Thyroid gland (tissue), 4 donors: ENCODE measurements around the gene OSBP2. TPM values are rescaled to one million over a fixed set of nuclear protein-coding genes. Genes with fewer than 3 reads are reported as not detected.
A peak's percentile ranks its signal among the peaks of the same experiment; 100 is the strongest.

ENCODE experiments used
- DNase-seq, 2 donors: peaks; one replicate each; pipeline ENCODE4 v3.0.0-alpha.2; 2019
- H3K27ac ChIP-seq, 3 donors: fragments of 200-600 bp; sonication (generic); 1 replicate in 2 of 3; 2 replicates in 1 of 3; pipeline ENCODE4 v1.5.1; 2016 to 2019; ENCODE audit warnings: mild to moderate bottlenecking in 1 of 3, moderate library complexity in 1 of 3
- H3K27me3 ChIP-seq: fragments of 200-600 bp; sonication (generic); one replicate; pipeline ENCODE4 v1.5.1; 2019
- H3K36me3 ChIP-seq, 2 donors: fragments of 200-600 bp; sonication (generic); one replicate each; pipeline ENCODE4 v1.5.1; 2016 to 2019
- H3K4me1 ChIP-seq, 2 donors: fragments of 200-600 bp; sonication (generic); one replicate each; pipeline ENCODE4 v1.5.1; 2017 to 2019
- H3K4me3 ChIP-seq, 3 donors: fragments of 200-600 bp; sonication (generic); replicated peaks in 1 of 3; 1 replicate in 2 of 3; 2 replicates in 1 of 3; pipeline ENCODE4 v1.5.1; 2016; ENCODE audit warnings: mild to moderate bottlenecking in 1 of 3
- H3K9me3 ChIP-seq: fragments of 200-600 bp; sonication (generic); one replicate; pipeline ENCODE4 v1.5.1; 2017
- POLR2A ChIP-seq, 2 donors: fragments of 450-650 bp; IDR thresholded peaks; one replicate each; pipeline ENCODE4 v1.6.1; 2017; ENCODE audit warnings: antibody characterized with exemption in 2 of 2, mild to moderate bottlenecking in 2 of 2, moderate library complexity in 1 of 2
- WGBS, 2 donors: methylation state at CpG; one replicate each; pipeline ENCODE4 v1.1.5; 2017; 5-methylcytosine and 5-hydroxymethylcytosine counted together
- intact Hi-C: fragments of 100-400 bp; cut with DNase I; formaldehyde crosslinking; loops from one replicate; pipeline ENCODE4 v1.15.1; 2023
- total RNA-seq, 4 donors: library from RNA; depleted of rRNA; stranded (reverse); fragments of >200 nt; gene quantifications; one replicate each; pipeline ENCODE4 v1.2.3, GENCODE V29; 2016
- TF ChIP-seq, protein P1 (sequence below), 6 experiments: fragments of 200-600 bp in 3 of 6; fragments of 450-650 bp in 3 of 6; sonication (generic) in 3 of 6; IDR thresholded peaks; one replicate each; pipeline ENCODE4 v1.5.1; 2016 to 2019; ENCODE audit warnings: antibody characterized with exemption in 6 of 6, mild to moderate bottlenecking in 2 of 6, inconsistent platforms in 1 of 6, moderate library complexity in 1 of 6

The OSBP2 gene
- total RNA-seq, 4 donors from 2014 or later, result 7.8 to 13.4 (median 11.5) TPM

DNA sequence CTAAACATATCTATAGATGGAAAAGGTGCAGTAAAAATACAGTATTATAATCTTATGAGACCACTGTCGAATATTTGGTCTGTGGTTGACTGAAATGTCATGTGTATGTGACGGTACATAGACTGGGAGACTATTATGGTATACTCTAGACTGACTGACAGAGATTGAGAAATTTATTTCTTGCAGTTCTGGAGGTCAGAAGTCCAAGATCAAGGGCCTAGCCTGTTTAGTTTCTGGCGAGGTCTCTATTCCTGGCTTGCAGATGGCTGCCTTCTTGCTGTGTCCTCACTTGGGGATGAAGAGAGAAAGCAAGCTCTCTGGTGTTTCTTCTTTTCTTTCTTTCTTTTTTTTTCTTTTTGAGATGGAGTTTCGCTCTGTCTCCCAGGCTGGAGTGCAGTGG lies 7.3 kb upstream of the OSBP2 start:
- intact Hi-C loops, result no loop called here
- H3K9me3 ChIP-seq, result no peaks in the 10 kb centered on the region
- H3K4me1 ChIP-seq, result no peaks in the 10 kb centered on the region
- TF ChIP-seq, protein P1, sequence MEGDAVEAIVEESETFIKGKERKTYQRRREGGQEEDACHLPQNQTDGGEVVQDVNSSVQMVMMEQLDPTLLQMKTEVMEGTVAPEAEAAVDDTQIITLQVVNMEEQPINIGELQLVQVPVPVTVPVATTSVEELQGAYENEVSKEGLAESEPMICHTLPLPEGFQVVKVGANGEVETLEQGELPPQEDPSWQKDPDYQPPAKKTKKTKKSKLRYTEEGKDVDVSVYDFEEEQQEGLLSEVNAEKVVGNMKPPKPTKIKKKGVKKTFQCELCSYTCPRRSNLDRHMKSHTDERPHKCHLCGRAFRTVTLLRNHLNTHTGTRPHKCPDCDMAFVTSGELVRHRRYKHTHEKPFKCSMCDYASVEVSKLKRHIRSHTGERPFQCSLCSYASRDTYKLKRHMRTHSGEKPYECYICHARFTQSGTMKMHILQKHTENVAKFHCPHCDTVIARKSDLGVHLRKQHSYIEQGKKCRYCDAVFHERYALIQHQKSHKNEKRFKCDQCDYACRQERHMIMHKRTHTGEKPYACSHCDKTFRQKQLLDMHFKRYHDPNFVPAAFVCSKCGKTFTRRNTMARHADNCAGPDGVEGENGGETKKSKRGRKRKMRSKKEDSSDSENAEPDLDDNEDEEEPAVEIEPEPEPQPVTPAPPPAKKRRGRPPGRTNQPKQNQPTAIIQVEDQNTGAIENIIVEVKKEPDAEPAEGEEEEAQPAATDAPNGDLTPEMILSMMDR (IDR thresholded peaks at IDR 0.05), result no peak
- TF ChIP-seq POLR2A (IDR thresholded peaks at IDR 0.05), result no peak
- no peak overlapping the region for H3K27ac ChIP-seq
- H3K27me3 ChIP-seq, result no peaks in the 10 kb centered on the region
- 94 to 95% methylated on average over 4 of the region's 4 CpGs for WGBS, 2 donors
- H3K4me3 ChIP-seq, result no peak overlapping the region
- H3K36me3 ChIP-seq, result no peaks in the 10 kb centered on the region
- no peak for DNase-seq

- no peaks in the 10 kb centered on the region for H3K27me3 ChIP-seq
- peaks cover 0 to 6% of the 10 kb centered on the region in 2 donors for H3K4me1 ChIP-seq
- intact Hi-C loops, result no loop called here
- H3K36me3 ChIP-seq, result no peaks in the 10 kb centered on the region
- DNase-seq, result no peak
- no peak overlapping the region for H3K27ac ChIP-seq
- TF ChIP-seq POLR2A (IDR thresholded peaks at IDR 0.05), result no peak
- TF ChIP-seq, protein P1 (IDR thresholded peaks at IDR 0.05), result no peak
- H3K9me3 ChIP-seq, result no peaks in the 10 kb centered on the region
- 58 to 76% methylated on average over 1 of the region's 1 CpG for WGBS, 2 donors
- no peak overlapping the region for H3K4me3 ChIP-seq
Observed at GRCh38 chr22:30689622-30690021, 5.1 kb upstream of the OSBP2 start.

GRCh38 chr22:30691204-30691603 lies 3.5 kb upstream of the OSBP2 start:
- 74 to 88% methylated on average over 1 of the region's 1 CpG for WGBS, 2 donors
- intact Hi-C loops, result no loop called here
- TF ChIP-seq POLR2A (IDR thresholded peaks at IDR 0.05), result no peak
- TF ChIP-seq, protein P1 (IDR thresholded peaks at IDR 0.05), result no peak
- peaks cover 11 to 14% of the 10 kb centered on the region in 2 donors for H3K4me1 ChIP-seq
- no peak for DNase-seq
- no peak overlapping the region for H3K27ac ChIP-seq
- no peak overlapping the region for H3K4me3 ChIP-seq
- no peaks in the 10 kb centered on the region for H3K27me3 ChIP-seq
- no peaks in the 10 kb centered on the region for H3K36me3 ChIP-seq
- H3K9me3 ChIP-seq, result no peaks in the 10 kb centered on the region

DNA sequence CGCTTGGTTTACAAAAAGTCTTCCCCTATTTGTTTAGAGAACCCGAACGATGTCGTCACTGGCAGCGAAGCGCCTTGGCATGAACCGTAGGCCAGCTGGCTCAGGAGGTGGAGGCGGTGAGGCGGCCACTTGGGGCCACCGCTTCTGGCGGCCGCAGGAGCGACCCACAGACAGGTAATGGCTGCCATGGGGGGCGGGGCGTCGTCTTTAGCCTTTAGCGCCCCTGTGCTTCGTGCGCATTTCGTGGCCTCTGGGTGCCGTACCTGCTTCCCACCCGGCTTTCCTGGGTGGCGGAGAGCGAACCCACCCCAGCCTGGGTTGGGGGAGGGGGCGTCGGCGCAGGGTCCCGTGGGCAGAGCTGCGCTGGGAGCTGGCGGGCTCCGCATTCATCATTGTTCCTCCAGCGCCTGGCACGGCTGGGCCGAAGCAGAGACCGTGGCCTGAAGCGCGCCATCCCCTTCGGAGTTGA lies 469 bp upstream of the OSBP2 start:
- no peaks in the 10 kb centered on the region for H3K36me3 ChIP-seq
- H3K27ac ChIP-seq, result peak overlapping the region; percentile 73 to 85 (median 80)
- 0 to 4% methylated on average over 3 to 14 of the region's 38 CpGs for WGBS, 2 donors

DNA sequence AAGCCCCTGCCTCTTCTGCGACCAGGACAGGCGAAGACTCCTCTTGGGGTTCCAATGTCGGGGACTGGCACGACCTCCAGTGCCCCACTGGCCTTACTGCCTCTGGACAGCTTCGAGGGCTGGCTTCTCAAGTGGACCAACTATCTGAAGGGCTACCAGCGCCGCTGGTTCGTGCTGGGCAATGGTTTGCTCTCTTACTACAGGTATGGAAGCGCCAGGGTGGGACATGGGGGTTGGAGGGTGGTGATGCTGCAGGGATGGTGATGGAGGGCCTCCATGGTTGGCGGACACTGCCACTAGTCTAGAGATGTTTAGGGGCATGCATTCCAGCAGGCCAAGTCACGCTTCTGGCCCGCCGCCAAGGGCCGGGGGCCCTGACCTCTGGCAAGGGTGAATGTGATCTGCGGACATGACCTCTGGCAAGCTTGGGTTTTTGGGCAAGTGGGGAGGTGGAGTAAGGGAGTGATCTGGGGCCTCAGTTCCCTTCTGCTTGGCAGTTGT lies 727 bp downstream of the OSBP2 start:
- no peaks in the 10 kb centered on the region for H3K36me3 ChIP-seq
- 58 to 66% methylated on average over 5 to 12 of the region's 15 CpGs for WGBS, 2 donors
- H3K4me1 ChIP-seq, result peaks cover 11 to 14% of the 10 kb centered on the region in 2 donors
- peak overlapping the region in 2 of 3 donors; percentile 56 to 57 for H3K27ac ChIP-seq
- peak; percentile 34 to 49 for DNase-seq
- H3K27me3 ChIP-seq, result no peaks in the 10 kb centered on the region
- intact Hi-C loops, result no loop called here
- no peaks in the 10 kb centered on the region for H3K9me3 ChIP-seq
- TF ChIP-seq, protein P1 (IDR thresholded peaks at IDR 0.05), result no peak
- no peak for TF ChIP-seq POLR2A (IDR thresholded peaks at IDR 0.05)
- H3K4me3 ChIP-seq, result peak overlapping the region in 2 of 3 donors; percentile 52 to 55

More for the DNA sequence above, 469 bp upstream of the OSBP2 start:
- Histone ChIP-seq H3K4me3 (peak overlapping the region in 2 of 3 donors; percentile 32 to 48), H3K4me1 (peaks cover 11 to 14% of the 10 kb centered on the region in 2 donors), H3K9me3 (no peaks in the 10 kb centered on the region), H3K27me3 (no peaks in the 10 kb centered on the region)
- DNase-seq, result peak; percentile 79 to 85
- intact Hi-C loops, result no loop called here
- peak in 1 of 2 donors; percentile 49 for TF ChIP-seq POLR2A (IDR thresholded peaks at IDR 0.05)
- TF ChIP-seq, protein P1 (IDR thresholded peaks at IDR 0.05), result peak in 1 of 6 experiments; percentile 6
